ENCODE data around the gene DPYSL3. TPM values are rescaled to one million over a fixed set of nuclear protein-coding genes. Genes with fewer than 3 reads are reported as not detected.

The DPYSL3 gene
- polyA plus RNA-seq, 1 of the 3 experiments (the other 2 are of a cell fraction), result 123 TPM

DNA sequence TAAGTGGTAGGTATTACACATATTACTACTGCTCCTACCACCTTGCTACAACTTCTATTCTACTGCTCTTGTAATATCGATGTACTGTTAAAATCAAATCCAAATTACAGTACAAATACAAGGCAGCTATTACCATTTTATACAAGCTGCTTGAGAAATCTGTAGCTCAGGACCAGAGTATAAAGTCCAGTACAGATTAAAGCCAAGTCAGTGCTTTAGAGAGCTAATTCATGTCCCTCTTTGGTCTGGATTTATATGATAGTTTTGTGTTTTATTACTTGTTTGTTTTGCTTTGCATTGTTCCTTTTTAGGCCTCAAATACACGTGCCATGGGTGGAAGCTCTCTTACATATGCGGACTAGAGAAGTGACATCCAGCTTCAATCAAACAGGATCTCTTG, 75.8 kb downstream of the DPYSL3 start:
- no peak overlapping the region for H2AFZ ChIP-seq (ENCODE audit: low read depth)
- peaks cover 90% of the 10 kb centered on the region for H3K79me2 ChIP-seq (ENCODE audit: insufficient read depth)
- H3K4me3 ChIP-seq (ENCODE audit: low read depth in 2 of 2, low read length in 1 of 2), result no peak overlapping the region
- ChIA-PET CTCF (interaction anchor here (0.8 to 1.7 kb wide), 5 partner anchors 11 to 358 kb away, joined by 3 to 10 read pairs (median 3); no protein-coding TSS in a partner anchor), POLR2A (no interaction called here)
- no peak for DNase-seq
- no peaks in the 10 kb centered on the region for H3K27me3 ChIP-seq (ENCODE audit: insufficient read depth)
- WGBS (ENCODE audit: low lambda C conversion rate), result 90% methylated on average over 3 of the region's 3 CpGs
- H3K9ac ChIP-seq, result no peak overlapping the region
- no peak for TF ChIP-seq TEAD4 (IDR thresholded peaks at IDR 0.05; ENCODE audit: borderline replicate concordance, insufficient read depth)
- TF ChIP-seq YY1 (IDR thresholded peaks at IDR 0.05; ENCODE audit: low read depth), result no peak
- H3K4me1 ChIP-seq (ENCODE audit: control insufficient read depth in 1 of 2, insufficient read depth in 2 of 2, low read depth in 1 of 2, low read length in 1 of 2), result peaks cover 0 to 31% of the 10 kb centered on the region in 2 experiments; a peak in 3 of 4 replicates
- H3K27ac ChIP-seq (ENCODE audit: low read depth in 2 of 2, low read length in 1 of 2), result no peak overlapping the region
- H3K9me3 ChIP-seq, result no peaks in the 10 kb centered on the region
- H3K36me3 ChIP-seq (replicated peaks in 1 of 2; ENCODE audit: control insufficient read depth in 1 of 2, insufficient read depth in 2 of 2, low read length in 1 of 2), result peaks cover 9 to 11% of the 10 kb centered on the region in 2 experiments
- H3K9me2 ChIP-seq, result no peaks in the 10 kb centered on the region
- peaks cover 65% of the 10 kb centered on the region for H4K20me1 ChIP-seq (ENCODE audit: insufficient read depth)
- H3K4me2 ChIP-seq, result no peak overlapping the region
- no peaks in the 10 kb centered on the region for H3F3A ChIP-seq (replicated peaks; ENCODE audit: insufficient read depth)

DNA sequence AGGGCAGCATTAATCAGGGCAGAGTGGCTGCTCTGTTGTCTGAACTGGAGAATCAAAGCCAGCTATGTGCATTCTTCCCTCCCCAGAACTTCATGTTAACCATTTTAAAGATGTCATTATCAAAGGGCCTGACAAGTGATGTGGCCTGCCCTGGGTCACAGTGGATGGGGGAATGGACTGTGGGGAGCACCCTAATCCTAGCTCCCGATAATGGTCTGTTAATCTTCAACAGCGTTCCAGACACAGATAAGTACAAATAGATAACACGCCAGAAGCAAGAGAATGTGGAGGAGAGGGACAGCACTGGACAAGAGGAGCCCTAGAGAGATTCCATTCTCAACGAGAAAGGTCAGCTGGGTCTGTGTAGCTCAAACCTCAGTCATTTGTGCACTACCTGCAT, 77.5 kb downstream of the DPYSL3 start:
- H3K4me3 ChIP-seq (ENCODE audit: low read depth in 2 of 2, low read length in 1 of 2), result no peak overlapping the region
- H3K9ac ChIP-seq, result no peak overlapping the region

More for the DNA sequence above, 77.5 kb downstream of the DPYSL3 start:
- Histone ChIP-seq H3K27me3 (ENCODE audit: insufficient read depth) (no peaks in the 10 kb centered on the region), H4K20me1 (ENCODE audit: insufficient read depth) (peaks cover 65% of the 10 kb centered on the region), H3K79me2 (ENCODE audit: insufficient read depth) (peaks cover 92% of the 10 kb centered on the region), H3K9me2 (no peaks in the 10 kb centered on the region), H3F3A (replicated peaks; ENCODE audit: insufficient read depth) (peaks cover 4% of the 10 kb centered on the region), H3K27ac (ENCODE audit: low read depth in 2 of 2, low read length in 1 of 2) (peak overlapping the region in 1 of 2 experiments; percentile 83; a peak in 2 of 4 replicates), H2AFZ (ENCODE audit: low read depth) (no peak overlapping the region), H3K4me1 (ENCODE audit: control insufficient read depth in 1 of 2, insufficient read depth in 2 of 2, low read depth in 1 of 2, low read length in 1 of 2) (peaks cover 11 to 39% of the 10 kb centered on the region in 2 experiments; a peak in 3 of 4 replicates), H3K4me2 (no peak overlapping the region), H3K9me3 (no peaks in the 10 kb centered on the region), H3K36me3 (replicated peaks in 1 of 2; ENCODE audit: control insufficient read depth in 1 of 2, insufficient read depth in 2 of 2, low read length in 1 of 2) (peaks cover 3 to 9% of the 10 kb centered on the region in 2 experiments)
- POLR2A ChIA-PET, result no interaction called here
- DNase-seq, result peak; percentile 63
- WGBS (ENCODE audit: low lambda C conversion rate), result 54% methylated on average over 4 of the region's 4 CpGs
- CTCF ChIA-PET, result interaction anchor here (0.9 to 1.8 kb wide), 5 partner anchors 21 to 390 kb away, joined by 3 to 5 read pairs (median 3); no protein-coding TSS in a partner anchor
- peak; percentile 45 for TF ChIP-seq TCF12 (IDR thresholded peaks at IDR 0.05)
- no peak for TF ChIP-seq USF1 (IDR thresholded peaks at IDR 0.05; ENCODE audit: borderline replicate concordance, low read depth)
- TF ChIP-seq EP300 (IDR thresholded peaks at IDR 0.05; ENCODE audit: borderline replicate concordance in 1 of 2, low read depth in 1 of 2, low read length in 1 of 2), result peak in 1 of 2 experiments; percentile 92; a peak in 2 of 4 replicates
- TF ChIP-seq, protein P1, sequence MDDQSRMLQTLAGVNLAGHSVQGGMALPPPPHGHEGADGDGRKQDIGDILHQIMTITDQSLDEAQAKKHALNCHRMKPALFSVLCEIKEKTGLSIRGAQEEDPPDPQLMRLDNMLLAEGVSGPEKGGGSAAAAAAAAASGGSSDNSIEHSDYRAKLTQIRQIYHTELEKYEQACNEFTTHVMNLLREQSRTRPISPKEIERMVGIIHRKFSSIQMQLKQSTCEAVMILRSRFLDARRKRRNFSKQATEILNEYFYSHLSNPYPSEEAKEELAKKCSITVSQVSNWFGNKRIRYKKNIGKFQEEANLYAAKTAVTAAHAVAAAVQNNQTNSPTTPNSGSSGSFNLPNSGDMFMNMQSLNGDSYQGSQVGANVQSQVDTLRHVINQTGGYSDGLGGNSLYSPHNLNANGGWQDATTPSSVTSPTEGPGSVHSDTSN (IDR thresholded peaks at IDR 0.05), result no peak
- TF ChIP-seq FOXJ3 (CRISPR knock-in tag; IDR thresholded peaks at IDR 0.05), result no peak; the same call in 1 of the 2 replicates
- TF ChIP-seq FOSL2 (IDR thresholded peaks at IDR 0.05; ENCODE audit: borderline replicate concordance, low read depth), result no peak
- TF ChIP-seq TEAD4 (IDR thresholded peaks at IDR 0.05; ENCODE audit: borderline replicate concordance, insufficient read depth), result no peak
- TF ChIP-seq IRF3 (IDR thresholded peaks at IDR 0.05; ENCODE audit: low read depth, low read length), result no peak
- TF ChIP-seq GATA2 (CRISPR knock-in tag; IDR thresholded peaks at IDR 0.05), result peak; percentile 90
- no peak for TF ChIP-seq JUND (IDR thresholded peaks at IDR 0.05)
- peak; percentile 96 for TF ChIP-seq RCOR1 (IDR thresholded peaks at IDR 0.05; ENCODE audit: low read length)
- TF ChIP-seq CHD2 (IDR thresholded peaks at IDR 0.05; ENCODE audit: low read length, partially characterized antibody), result peak; percentile 73
- TF ChIP-seq TAF1 (IDR thresholded peaks at IDR 0.05; ENCODE audit: borderline replicate concordance, low read depth, low read length), result no peak
- no peak for TF ChIP-seq POLR2AphosphoS5 (IDR thresholded peaks at IDR 0.05; ENCODE audit: low read depth, low read length)
- peak; percentile 20 for TF ChIP-seq RAD21 (IDR thresholded peaks at IDR 0.05; ENCODE audit: low read length)
- TF ChIP-seq GABPA (IDR thresholded peaks at IDR 0.05; ENCODE audit: low read depth), result no peak
- no peak for TF ChIP-seq SIN3A (IDR thresholded peaks at IDR 0.05; ENCODE audit: borderline replicate concordance, low read depth, low read length)
- no peak for TF ChIP-seq YY1 (IDR thresholded peaks at IDR 0.05; ENCODE audit: low read depth)

Measured in SK-N-SH (cell line).